GM23338 (cell line): ENCODE data around the gene EIF4G3. TPM values are rescaled to one million over a fixed set of nuclear protein-coding genes. Genes with fewer than 3 reads are reported as not detected.

ENCODE experiments used
- ATAC-seq: fragments of 200-7000 bp; cut with Tn5 transposase; 3 replicates; pipeline ENCODE4 v1.9.1; 2020
- DNase-seq: peaks from one replicate; pipeline ENCODE4 v3.0.0-alpha.2; 2015; ENCODE audit warnings: low spot score
- H2AFZ ChIP-seq: fragments of 200-600 bp; sonication (generic); 2 replicates; pipeline ENCODE4 v1.8.0; 2016; ENCODE audit warnings: antibody characterized with exemption, mild to moderate bottlenecking, moderate library complexity
- H3F3A ChIP-seq: fragments of 200-600 bp; sonication (generic); replicated peaks from 2 replicates; pipeline ENCODE4 v1.8.0; 2017; ENCODE audit warnings: antibody characterized with exemption, mixed run types, low read depth
- H3K27ac ChIP-seq: fragments of 200-600 bp; sonication (generic); 2 replicates; pipeline ENCODE4 v1.6.1; 2016; ENCODE audit warnings: low read depth
- H3K27me3 ChIP-seq: fragments of 200-600 bp; sonication (generic); 2 replicates; pipeline ENCODE4 v1.8.0; 2016; ENCODE audit warnings: mild to moderate bottlenecking, mixed run types, moderate library complexity; ENCODE audit not compliant: insufficient read depth
- H3K36me3 ChIP-seq: fragments of 200-600 bp; sonication (generic); 2 replicates; pipeline ENCODE4 v1.8.0; 2016; ENCODE audit warnings: mild to moderate bottlenecking; ENCODE audit not compliant: insufficient read depth
- H3K4me1 ChIP-seq: fragments of 200-600 bp; sonication (generic); 2 replicates; pipeline ENCODE4 v1.8.0; 2016; ENCODE audit warnings: mild to moderate bottlenecking, moderate library complexity; ENCODE audit not compliant: insufficient read depth
- H3K4me2 ChIP-seq: fragments of 200-600 bp; sonication (generic); 2 replicates; pipeline ENCODE4 v1.7.1; 2017; ENCODE audit warnings: mixed run types
- H3K4me3 ChIP-seq: fragments of 200-600 bp; sonication (generic); 2 replicates; pipeline ENCODE4 v1.6.1; 2016; ENCODE audit warnings: mixed run types
- H3K79me2 ChIP-seq: fragments of 200-600 bp; sonication (generic); replicated peaks from 2 replicates; pipeline ENCODE4 v1.8.0; 2017; ENCODE audit warnings: mild to moderate bottlenecking; ENCODE audit not compliant: insufficient read depth
- H3K9me2 ChIP-seq: fragments of 200-600 bp; sonication (generic); 2 replicates; pipeline ENCODE4 v1.8.0; 2017; ENCODE audit not compliant: insufficient read depth
- H4K20me1 ChIP-seq: fragments of 200-600 bp; sonication (generic); replicated peaks from 2 replicates; pipeline ENCODE4 v1.8.0; 2017; ENCODE audit warnings: mild to moderate bottlenecking; ENCODE audit not compliant: insufficient read depth
- H3K27ac Mint-ChIP-seq: 2 replicates; pipeline ENCODE4 v1.8.0; 2020; ENCODE audit warnings: inconsistent platforms, mild to moderate bottlenecking, moderate library complexity, mixed read lengths
- H3K27me3 Mint-ChIP-seq: 3 replicates; pipeline ENCODE4 v1.8.0; 2022; ENCODE audit warnings: low read depth, mild to moderate bottlenecking, moderate library complexity, mixed read lengths, inconsistent platforms; ENCODE audit not compliant: insufficient read depth, poor library complexity
- H3K36me3 Mint-ChIP-seq: 3 replicates; pipeline ENCODE4 v1.8.0; 2021; ENCODE audit warnings: low read depth, mild to moderate bottlenecking, inconsistent platforms, moderate library complexity, mixed read lengths
- H3K4me1 Mint-ChIP-seq: 3 replicates; pipeline ENCODE4 v1.8.0; 2020; ENCODE audit warnings: mild to moderate bottlenecking, inconsistent platforms, mixed read lengths
- H3K4me3 Mint-ChIP-seq: 3 replicates; pipeline ENCODE4 v1.8.0; 2021; ENCODE audit warnings: moderate library complexity, mild to moderate bottlenecking, inconsistent platforms, mixed read lengths
- H3K9me3 Mint-ChIP-seq: 3 replicates; pipeline ENCODE4 v1.8.0; 2020; ENCODE audit warnings: moderate library complexity, mild to moderate bottlenecking, inconsistent platforms, mixed read lengths
- CREB1 ChIP-seq: fragments of 250-450 bp; sonication (Bioruptor Pico); IDR thresholded peaks from 2 replicates; pipeline ENCODE4 v1.5.0; 2020; ENCODE audit warnings: low read depth, mild to moderate bottlenecking, moderate library complexity
- EZH2 ChIP-seq: fragments of 200-600 bp; sonication (generic); IDR thresholded peaks from one replicate; pipeline ENCODE4 v1.8.0; 2017; ENCODE audit warnings: antibody characterized with exemption, mild to moderate bottlenecking, low read depth; ENCODE audit not compliant: unreplicated experiment
- EZH2phosphoT487 ChIP-seq: fragments of 200-600 bp; sonication (generic); IDR thresholded peaks from one replicate; pipeline ENCODE4 v1.8.1; 2018; ENCODE audit warnings: antibody characterized with exemption; ENCODE audit not compliant: unreplicated experiment
- JUNB ChIP-seq: IDR thresholded peaks from one replicate; pipeline ENCODE4 v1.6.1; 2016; ENCODE audit warnings: antibody characterized with exemption; ENCODE audit not compliant: unreplicated experiment
- NANOG ChIP-seq: IDR thresholded peaks from 2 replicates; pipeline ENCODE4 v1.6.1; 2016; ENCODE audit warnings: antibody characterized with exemption, borderline replicate concordance
- POLR2AphosphoS5 ChIP-seq: IDR thresholded peaks from 2 replicates; pipeline ENCODE4 v1.6.1; 2016; ENCODE audit warnings: antibody characterized with exemption, low read depth
- STAT1 ChIP-seq: IDR thresholded peaks from one replicate; pipeline ENCODE4 v1.6.1; 2016; ENCODE audit warnings: antibody characterized with exemption; ENCODE audit not compliant: unreplicated experiment
- ZNF114 ChIP-seq: fragments of 250-450 bp; sonication (Bioruptor Pico); IDR thresholded peaks from 2 replicates; pipeline ENCODE4 v1.5.0; 2020; ENCODE audit warnings: mild to moderate bottlenecking, moderate library complexity
- ZNF331 ChIP-seq: fragments of 250-450 bp; sonication (Bioruptor Pico); IDR thresholded peaks from 2 replicates; pipeline ENCODE4 v1.5.0; 2020; ENCODE audit warnings: low read depth, mild to moderate bottlenecking, moderate library complexity
- polyA plus RNA-seq: library from polyadenylated mRNA; unstranded; fragments of >200 nt; fragmentation: Nextera tagmentation; extraction: Ambion mirVana; gene quantifications from 2 replicates; pipeline ENCODE4 v1.2.1, GENCODE V29; 2016
- total RNA-seq: library from RNA; depleted of rRNA; stranded (reverse); fragments of >200 nt; shearing (Covaris generic); gene quantifications from 2 replicates; pipeline ENCODE4 v1.2.3, GENCODE V29; 2014
- TF ChIP-seq, protein P1 (sequence below), 2 experiments: fragments of 200-600 bp in 1 of 2; sonication (generic) in 1 of 2; conservative IDR thresholded peaks; 2 replicates each; pipeline versions ENCODE4 v1.5.1 to v1.6.1; 2016 to 2017; ENCODE audit warnings: antibody characterized with exemption in 2 of 2, low read depth in 2 of 2, mild to moderate bottlenecking in 2 of 2, moderate library complexity in 1 of 2
- TF ChIP-seq, protein P2 (sequence below): IDR thresholded peaks from one replicate; pipeline ENCODE4 v1.6.1; 2018; ENCODE audit warnings: antibody characterized with exemption; ENCODE audit not compliant: unreplicated experiment
- TF ChIP-seq, protein P3 (sequence below): fragments of 250-450 bp; sonication (Bioruptor Pico); IDR thresholded peaks from 2 replicates; pipeline ENCODE4 v1.5.0; 2020; ENCODE audit warnings: mild to moderate bottlenecking, moderate library complexity
- TF ChIP-seq, protein P4 (sequence below): IDR thresholded peaks from 2 replicates; pipeline ENCODE4 v1.6.1; 2016; ENCODE audit warnings: antibody characterized with exemption

Gene EIF4G3
- total and polyA plus RNA-seq, 2 experiments from 2014 or later, result 37.9 to 68.1 TPM

DNA sequence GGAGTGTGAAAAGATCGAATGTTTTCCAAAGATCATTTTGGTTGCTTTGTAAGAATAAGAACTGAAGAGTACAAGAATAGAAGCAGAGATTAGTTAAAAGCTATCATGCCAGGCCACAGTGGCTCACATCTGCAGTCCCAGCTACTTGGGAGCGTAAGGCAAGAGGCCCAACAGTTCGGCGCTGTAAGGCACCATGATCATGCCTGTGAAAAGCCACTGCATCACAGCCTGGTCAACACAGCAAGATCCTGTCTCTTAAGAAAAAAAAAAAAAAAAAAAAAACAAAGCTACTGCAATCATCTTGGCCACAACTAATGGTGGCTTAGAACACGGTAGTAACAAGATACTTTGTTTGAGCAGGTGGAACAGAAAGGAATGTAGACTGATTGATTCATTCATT, 116.2 kb downstream of the EIF4G3 start:
- Histone ChIP-seq H4K20me1 (no peaks in the 10 kb centered on the region), H3K4me3 (no peak overlapping the region), H3F3A (no peaks in the 10 kb centered on the region), H3K4me2 (no peak overlapping the region), H3K27me3 (no peaks in the 10 kb centered on the region), H3K79me2 (peaks cover 11% of the 10 kb centered on the region), H3K36me3 (no peaks in the 10 kb centered on the region), H3K9me2 (no peaks in the 10 kb centered on the region), H3K4me1 (no peaks in the 10 kb centered on the region), H2AFZ (no peak overlapping the region), H3K27ac (no peak overlapping the region)
- H3K4me3 Mint-ChIP-seq, result no peak overlapping the region
- H3K27me3 Mint-ChIP-seq, result peaks cover 3% of the 10 kb centered on the region
- H3K27ac Mint-ChIP-seq, result no peak overlapping the region
- no peak for DNase-seq
- no peaks in the 10 kb centered on the region; the same call in 2 of the 3 replicates for H3K4me1 Mint-ChIP-seq
- TF ChIP-seq CREB1 (CRISPR knock-in tag), result no peak
- no peak for TF ChIP-seq EZH2
- TF ChIP-seq, protein P1, sequence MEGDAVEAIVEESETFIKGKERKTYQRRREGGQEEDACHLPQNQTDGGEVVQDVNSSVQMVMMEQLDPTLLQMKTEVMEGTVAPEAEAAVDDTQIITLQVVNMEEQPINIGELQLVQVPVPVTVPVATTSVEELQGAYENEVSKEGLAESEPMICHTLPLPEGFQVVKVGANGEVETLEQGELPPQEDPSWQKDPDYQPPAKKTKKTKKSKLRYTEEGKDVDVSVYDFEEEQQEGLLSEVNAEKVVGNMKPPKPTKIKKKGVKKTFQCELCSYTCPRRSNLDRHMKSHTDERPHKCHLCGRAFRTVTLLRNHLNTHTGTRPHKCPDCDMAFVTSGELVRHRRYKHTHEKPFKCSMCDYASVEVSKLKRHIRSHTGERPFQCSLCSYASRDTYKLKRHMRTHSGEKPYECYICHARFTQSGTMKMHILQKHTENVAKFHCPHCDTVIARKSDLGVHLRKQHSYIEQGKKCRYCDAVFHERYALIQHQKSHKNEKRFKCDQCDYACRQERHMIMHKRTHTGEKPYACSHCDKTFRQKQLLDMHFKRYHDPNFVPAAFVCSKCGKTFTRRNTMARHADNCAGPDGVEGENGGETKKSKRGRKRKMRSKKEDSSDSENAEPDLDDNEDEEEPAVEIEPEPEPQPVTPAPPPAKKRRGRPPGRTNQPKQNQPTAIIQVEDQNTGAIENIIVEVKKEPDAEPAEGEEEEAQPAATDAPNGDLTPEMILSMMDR (conservative IDR thresholded peaks at IDR 0.05; ENCODE audit: low read depth in 2 of 2), result no peak
- no peak for TF ChIP-seq STAT1
- TF ChIP-seq NANOG, result no peak
- TF ChIP-seq JUNB, result no peak
- TF ChIP-seq ZNF114 (CRISPR knock-in tag), result no peak
- TF ChIP-seq, protein P2, sequence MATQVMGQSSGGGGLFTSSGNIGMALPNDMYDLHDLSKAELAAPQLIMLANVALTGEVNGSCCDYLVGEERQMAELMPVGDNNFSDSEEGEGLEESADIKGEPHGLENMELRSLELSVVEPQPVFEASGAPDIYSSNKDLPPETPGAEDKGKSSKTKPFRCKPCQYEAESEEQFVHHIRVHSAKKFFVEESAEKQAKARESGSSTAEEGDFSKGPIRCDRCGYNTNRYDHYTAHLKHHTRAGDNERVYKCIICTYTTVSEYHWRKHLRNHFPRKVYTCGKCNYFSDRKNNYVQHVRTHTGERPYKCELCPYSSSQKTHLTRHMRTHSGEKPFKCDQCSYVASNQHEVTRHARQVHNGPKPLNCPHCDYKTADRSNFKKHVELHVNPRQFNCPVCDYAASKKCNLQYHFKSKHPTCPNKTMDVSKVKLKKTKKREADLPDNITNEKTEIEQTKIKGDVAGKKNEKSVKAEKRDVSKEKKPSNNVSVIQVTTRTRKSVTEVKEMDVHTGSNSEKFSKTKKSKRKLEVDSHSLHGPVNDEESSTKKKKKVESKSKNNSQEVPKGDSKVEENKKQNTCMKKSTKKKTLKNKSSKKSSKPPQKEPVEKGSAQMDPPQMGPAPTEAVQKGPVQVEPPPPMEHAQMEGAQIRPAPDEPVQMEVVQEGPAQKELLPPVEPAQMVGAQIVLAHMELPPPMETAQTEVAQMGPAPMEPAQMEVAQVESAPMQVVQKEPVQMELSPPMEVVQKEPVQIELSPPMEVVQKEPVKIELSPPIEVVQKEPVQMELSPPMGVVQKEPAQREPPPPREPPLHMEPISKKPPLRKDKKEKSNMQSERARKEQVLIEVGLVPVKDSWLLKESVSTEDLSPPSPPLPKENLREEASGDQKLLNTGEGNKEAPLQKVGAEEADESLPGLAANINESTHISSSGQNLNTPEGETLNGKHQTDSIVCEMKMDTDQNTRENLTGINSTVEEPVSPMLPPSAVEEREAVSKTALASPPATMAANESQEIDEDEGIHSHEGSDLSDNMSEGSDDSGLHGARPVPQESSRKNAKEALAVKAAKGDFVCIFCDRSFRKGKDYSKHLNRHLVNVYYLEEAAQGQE, result no peak
- no peak for TF ChIP-seq ZNF331 (CRISPR knock-in tag)
- TF ChIP-seq, protein P3, sequence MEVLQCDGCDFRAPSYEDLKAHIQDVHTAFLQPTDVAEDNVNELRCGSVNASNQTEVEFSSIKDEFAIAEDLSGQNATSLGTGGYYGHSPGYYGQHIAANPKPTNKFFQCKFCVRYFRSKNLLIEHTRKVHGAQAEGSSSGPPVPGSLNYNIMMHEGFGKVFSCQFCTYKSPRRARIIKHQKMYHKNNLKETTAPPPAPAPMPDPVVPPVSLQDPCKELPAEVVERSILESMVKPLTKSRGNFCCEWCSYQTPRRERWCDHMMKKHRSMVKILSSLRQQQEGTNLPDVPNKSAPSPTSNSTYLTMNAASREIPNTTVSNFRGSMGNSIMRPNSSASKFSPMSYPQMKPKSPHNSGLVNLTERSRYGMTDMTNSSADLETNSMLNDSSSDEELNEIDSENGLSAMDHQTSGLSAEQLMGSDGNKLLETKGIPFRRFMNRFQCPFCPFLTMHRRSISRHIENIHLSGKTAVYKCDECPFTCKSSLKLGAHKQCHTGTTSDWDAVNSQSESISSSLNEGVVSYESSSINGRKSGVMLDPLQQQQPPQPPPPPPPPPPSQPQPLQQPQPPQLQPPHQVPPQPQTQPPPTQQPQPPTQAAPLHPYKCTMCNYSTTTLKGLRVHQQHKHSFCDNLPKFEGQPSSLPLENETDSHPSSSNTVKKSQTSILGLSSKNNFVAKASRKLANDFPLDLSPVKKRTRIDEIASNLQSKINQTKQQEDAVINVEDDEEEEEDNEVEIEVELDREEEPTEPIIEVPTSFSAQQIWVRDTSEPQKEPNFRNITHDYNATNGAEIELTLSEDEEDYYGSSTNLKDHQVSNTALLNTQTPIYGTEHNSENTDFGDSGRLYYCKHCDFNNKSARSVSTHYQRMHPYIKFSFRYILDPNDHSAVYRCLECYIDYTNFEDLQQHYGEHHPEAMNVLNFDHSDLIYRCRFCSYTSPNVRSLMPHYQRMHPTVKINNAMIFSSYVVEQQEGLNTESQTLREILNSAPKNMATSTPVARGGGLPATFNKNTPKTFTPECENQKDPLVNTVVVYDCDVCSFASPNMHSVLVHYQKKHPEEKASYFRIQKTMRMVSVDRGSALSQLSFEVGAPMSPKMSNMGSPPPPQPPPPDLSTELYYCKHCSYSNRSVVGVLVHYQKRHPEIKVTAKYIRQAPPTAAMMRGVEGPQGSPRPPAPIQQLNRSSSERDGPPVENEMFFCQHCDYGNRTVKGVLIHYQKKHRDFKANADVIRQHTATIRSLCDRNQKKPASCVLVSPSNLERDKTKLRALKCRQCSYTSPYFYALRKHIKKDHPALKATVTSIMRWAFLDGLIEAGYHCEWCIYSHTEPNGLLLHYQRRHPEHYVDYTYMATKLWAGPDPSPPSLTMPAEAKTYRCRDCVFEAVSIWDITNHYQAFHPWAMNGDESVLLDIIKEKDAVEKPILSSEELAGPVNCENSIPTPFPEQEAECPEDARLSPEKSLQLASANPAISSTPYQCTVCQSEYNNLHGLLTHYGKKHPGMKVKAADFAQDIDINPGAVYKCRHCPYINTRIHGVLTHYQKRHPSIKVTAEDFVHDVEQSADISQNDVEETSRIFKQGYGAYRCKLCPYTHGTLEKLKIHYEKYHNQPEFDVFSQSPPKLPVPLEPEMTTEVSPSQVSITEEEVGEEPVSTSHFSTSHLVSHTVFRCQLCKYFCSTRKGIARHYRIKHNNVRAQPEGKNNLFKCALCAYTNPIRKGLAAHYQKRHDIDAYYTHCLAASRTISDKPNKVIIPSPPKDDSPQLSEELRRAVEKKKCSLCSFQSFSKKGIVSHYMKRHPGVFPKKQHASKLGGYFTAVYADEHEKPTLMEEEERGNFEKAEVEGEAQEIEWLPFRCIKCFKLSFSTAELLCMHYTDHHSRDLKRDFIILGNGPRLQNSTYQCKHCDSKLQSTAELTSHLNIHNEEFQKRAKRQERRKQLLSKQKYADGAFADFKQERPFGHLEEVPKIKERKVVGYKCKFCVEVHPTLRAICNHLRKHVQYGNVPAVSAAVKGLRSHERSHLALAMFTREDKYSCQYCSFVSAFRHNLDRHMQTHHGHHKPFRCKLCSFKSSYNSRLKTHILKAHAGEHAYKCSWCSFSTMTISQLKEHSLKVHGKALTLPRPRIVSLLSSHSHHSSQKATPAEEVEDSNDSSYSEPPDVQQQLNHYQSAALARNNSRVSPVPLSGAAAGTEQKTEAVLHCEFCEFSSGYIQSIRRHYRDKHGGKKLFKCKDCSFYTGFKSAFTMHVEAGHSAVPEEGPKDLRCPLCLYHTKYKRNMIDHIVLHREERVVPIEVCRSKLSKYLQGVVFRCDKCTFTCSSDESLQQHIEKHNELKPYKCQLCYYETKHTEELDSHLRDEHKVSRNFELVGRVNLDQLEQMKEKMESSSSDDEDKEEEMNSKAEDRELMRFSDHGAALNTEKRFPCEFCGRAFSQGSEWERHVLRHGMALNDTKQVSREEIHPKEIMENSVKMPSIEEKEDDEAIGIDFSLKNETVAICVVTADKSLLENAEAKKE (CRISPR knock-in tag), result no peak
- no peak for TF ChIP-seq POLR2AphosphoS5
- TF ChIP-seq, protein P4, sequence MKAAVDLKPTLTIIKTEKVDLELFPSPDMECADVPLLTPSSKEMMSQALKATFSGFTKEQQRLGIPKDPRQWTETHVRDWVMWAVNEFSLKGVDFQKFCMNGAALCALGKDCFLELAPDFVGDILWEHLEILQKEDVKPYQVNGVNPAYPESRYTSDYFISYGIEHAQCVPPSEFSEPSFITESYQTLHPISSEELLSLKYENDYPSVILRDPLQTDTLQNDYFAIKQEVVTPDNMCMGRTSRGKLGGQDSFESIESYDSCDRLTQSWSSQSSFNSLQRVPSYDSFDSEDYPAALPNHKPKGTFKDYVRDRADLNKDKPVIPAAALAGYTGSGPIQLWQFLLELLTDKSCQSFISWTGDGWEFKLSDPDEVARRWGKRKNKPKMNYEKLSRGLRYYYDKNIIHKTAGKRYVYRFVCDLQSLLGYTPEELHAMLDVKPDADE, result no peak
- TF ChIP-seq EZH2phosphoT487, result no peak
- no peaks in the 10 kb centered on the region for H3K9me3 Mint-ChIP-seq
- ATAC-seq, result no peak
- peaks cover under 1% of the 10 kb centered on the region; the same call in 2 of the 3 replicates for H3K36me3 Mint-ChIP-seq
